Pancreas (tissue), 10 donors: ENCODE results near the gene LRRC56. TPM values are rescaled to one million over a fixed set of nuclear protein-coding genes. Genes with fewer than 3 reads are reported as not detected.
A peak's percentile ranks its signal among the peaks of the same experiment; 100 is the strongest.

Experiments used
- ATAC-seq, 4 donors: fragments of 200-7000 bp; cut with Tn5 transposase; one replicate each; pipeline versions ENCODE4 v1.8.0 to v1.9.1; 2020; ENCODE audit warnings: mild to moderate bottlenecking in 4 of 4, moderate library complexity in 4 of 4
- DNase-seq, 6 donors: peaks; one replicate each; pipeline ENCODE4 v3.0.0-alpha.2; 2020
- FAIRE-seq: peaks from 2 replicates; lab custom pipeline; 2012; peaks lifted over from hg19 to GRCh38; lab: Jason Lieb, UNC
- H3K27ac ChIP-seq, 4 donors: fragments of 200-600 bp; sonication (generic); 1 replicate in 3 of 4; 2 replicates in 1 of 4; pipeline versions ENCODE4 v1.5.0 to v1.8.0; 2020
- H3K27me3 ChIP-seq, 4 donors: fragments of 200-600 bp; one replicate each; pipeline ENCODE4 v1.8.0; 2021
- H3K36me3 ChIP-seq, 3 donors: fragments of 200-600 bp; sonication (generic) in 1 of 3; one replicate each; pipeline versions ENCODE4 v1.5.0 to v1.8.0; 2020 to 2021
- H3K4me1 ChIP-seq, 3 donors: fragments of 200-600 bp; one replicate each; pipeline ENCODE4 v1.8.0; 2021
- H3K4me3 ChIP-seq, 4 donors: fragments of 200-600 bp; sonication (generic) in 2 of 4; one replicate each; pipeline versions ENCODE4 v1.5.0 to v1.8.0; 2020 to 2021
- H3K9me3 ChIP-seq, 4 donors: fragments of 200-600 bp; one replicate each; pipeline ENCODE4 v1.8.0; 2021
- CTCF ChIP-seq, 4 donors: fragments of 200-600 bp; sonication (generic) in 3 of 4; IDR thresholded peaks; one replicate each; pipeline versions ENCODE4 v1.5.0 to v1.8.0; 2021; ENCODE audit warnings: antibody characterized with exemption in 4 of 4
- WGBS, 2 donors: extraction: QIAGEN DNeasy Blood & Tissue Kit; methylation state at CpG; one replicate each; pipeline ENCODE4 v1.1.7; 2013; 5-methylcytosine and 5-hydroxymethylcytosine counted together
- intact Hi-C, 3 donors: fragments of 100-400 bp; cut with DNase I; formaldehyde crosslinking; loops; one replicate each; pipeline versions ENCODE4 v1.11.1 to v1.14.2; 2022
- polyA plus RNA-seq, 2 donors: library from polyadenylated mRNA; stranded (reverse); fragments of 200-250 nt; gene quantifications; one replicate each; pipeline ENCODE4 v1.2.3, GENCODE V29; 2013
- total RNA-seq, 6 donors: library from RNA; stranded (reverse); fragmentation: NEBNext Ultra II Directional in 4 of 6; extraction: Animal tissue kit (Norgen Biotek cat#: 25700) in 4 of 6; gene quantifications; one replicate each; pipeline versions ENCODE4 v1.2.1 to v1.2.4, GENCODE V29; 2021 to 2023
- donor health status: healthy with polysubstance abuse.
- donor health status: DM: no; HTN: no; CAD: no; lungs with moderate emphysema.
- donor health status: DM: no; HTN: no; CAD: no.
- donor health status: control.
- donor health status: control.
- donor health status: Bipolar disorder and iron deficiency.
- donor health status: DM: yes; HTN: yes; CAD: no.
- donor health status: DM: no; HTN: no; CAD: no.
- donor health status: DM: no; HTN: no; CAD: no.
- donor health status: DM: yes; HTN: yes; CAD: no.

The LRRC56 gene
- total and polyA plus RNA-seq, 8 donors, result 0.98 to 7.3 (median 1.8) TPM

GRCh38 chr11:595400-595799 lies 58.1 kb downstream of the LRRC56 start:
- no peak for FAIRE-seq
- ATAC-seq, result no peak
- WGBS, 2 donors, result 92 to 94% methylated on average over 10 of the region's 10 CpGs
- no peak overlapping the region for H3K27ac ChIP-seq
- H3K36me3 ChIP-seq, result peaks cover 0 to 76% (median 24%) of the 10 kb centered on the region in 3 donors
- no peak for TF ChIP-seq CTCF (IDR thresholded peaks at IDR 0.05)
- DNase-seq, result peak in 1 of 6 donors; percentile 36
- H3K4me3 ChIP-seq, result no peak overlapping the region
- H3K27me3 ChIP-seq, result no peaks in the 10 kb centered on the region
- intact Hi-C loops, result no loop called here
- no peaks in the 10 kb centered on the region for H3K4me1 ChIP-seq
- no peaks in the 10 kb centered on the region for H3K9me3 ChIP-seq

- no peak for FAIRE-seq
- H3K4me1 ChIP-seq, result no peaks in the 10 kb centered on the region
- DNase-seq, result peak in 1 of 6 donors; percentile 34
- no peaks in the 10 kb centered on the region for H3K27me3 ChIP-seq
- no peak for ATAC-seq
- H3K4me3 ChIP-seq, result no peak overlapping the region
- 90 to 98% methylated on average over 10 of the region's 10 CpGs for WGBS, 2 donors
- H3K27ac ChIP-seq, result no peak overlapping the region
- intact Hi-C loops, result no loop called here
- H3K9me3 ChIP-seq, result no peaks in the 10 kb centered on the region
- H3K36me3 ChIP-seq, result peaks cover 0 to 69% (median 24%) of the 10 kb centered on the region in 3 donors
- no peak for TF ChIP-seq CTCF (IDR thresholded peaks at IDR 0.05)
These were observed 59.0 kb downstream of the LRRC56 start for GRCh38 chr11:596374-596773.

GRCh38 chr11:597166-597725 lies 59.9 kb downstream of the LRRC56 start:
- H3K9me3 ChIP-seq, result no peaks in the 10 kb centered on the region
- intact Hi-C loops, result no loop called here
- 90 to 92% methylated on average over 29 of the region's 29 CpGs for WGBS, 2 donors
- H3K27ac ChIP-seq, result no peak overlapping the region
- DNase-seq (peak in 2 of 6 donors; percentile 41 to 66), FAIRE-seq (no peak), ATAC-seq (no peak)
- TF ChIP-seq CTCF (IDR thresholded peaks at IDR 0.05), result no peak
- no peaks in the 10 kb centered on the region for H3K4me1 ChIP-seq
- H3K27me3 ChIP-seq, result no peaks in the 10 kb centered on the region
- no peak overlapping the region for H3K4me3 ChIP-seq
- peaks cover 0 to 73% (median 28%) of the 10 kb centered on the region in 3 donors for H3K36me3 ChIP-seq

GRCh38 chr11:598005-598680 lies 60.8 kb downstream of the LRRC56 start:
- FAIRE-seq (no peak), ATAC-seq (peak in 1 of 4 donors; percentile 4), DNase-seq (peak in 1 of 6 donors; percentile 69)
- no peaks in the 10 kb centered on the region for H3K4me1 ChIP-seq
- peaks cover 0 to 67% (median 28%) of the 10 kb centered on the region in 3 donors for H3K36me3 ChIP-seq
- intact Hi-C loops, result no loop called here
- no peak for TF ChIP-seq CTCF (IDR thresholded peaks at IDR 0.05)
- H3K27me3 ChIP-seq, result no peaks in the 10 kb centered on the region
- 93 to 94% methylated on average over 28 to 30 of the region's 30 CpGs for WGBS, 2 donors
- H3K9me3 ChIP-seq, result no peaks in the 10 kb centered on the region
- no peak overlapping the region for H3K4me3 ChIP-seq
- H3K27ac ChIP-seq, result no peak overlapping the region
